H1 (cell line): ENCODE measurements around the gene LBX2. TPM values are rescaled to one million over a fixed set of nuclear protein-coding genes. Genes with fewer than 3 reads are reported as not detected.

Source experiments
- polyA plus RNA-seq, 7 experiments: library from polyadenylated mRNA; depleted of rRNA in 3 of 7; stranded (reverse) in 5 of 7; unstranded in 2 of 7; fragments of >200 nt in 5 of 7; fragments of 200-250 nt in 2 of 7; gene quantifications; 1 replicate in 5 of 7; 2 replicates in 1 of 7; 4 replicates in 1 of 7; pipeline versions ENCODE4 v1.2.1 to v1.2.3, GENCODE V29; 2011 to 2013; ENCODE audit warnings: missing spikeins in 2 of 7, mixed read lengths in 2 of 7
- total RNA-seq: library from RNA; stranded (reverse); fragmentation: NEBNext Ultra II Directional; extraction: Animal tissue kit (Norgen Biotek cat#: 25700); gene quantifications from 2 replicates; pipeline ENCODE4 v1.2.1, GENCODE V29; 2021
- TF ChIP-seq, protein P1 (sequence below): IDR thresholded peaks from 2 replicates; pipeline ENCODE4 v1.6.1; 2012; ENCODE audit warnings: low read length, inconsistent platforms

The LBX2 gene
- total and polyA plus RNA-seq, 2 of the 8 experiments (the other 6 are each of a cell fraction or from before 2014, with no cell fraction given), result 0.27 TPM; not detected in 1

DNA sequence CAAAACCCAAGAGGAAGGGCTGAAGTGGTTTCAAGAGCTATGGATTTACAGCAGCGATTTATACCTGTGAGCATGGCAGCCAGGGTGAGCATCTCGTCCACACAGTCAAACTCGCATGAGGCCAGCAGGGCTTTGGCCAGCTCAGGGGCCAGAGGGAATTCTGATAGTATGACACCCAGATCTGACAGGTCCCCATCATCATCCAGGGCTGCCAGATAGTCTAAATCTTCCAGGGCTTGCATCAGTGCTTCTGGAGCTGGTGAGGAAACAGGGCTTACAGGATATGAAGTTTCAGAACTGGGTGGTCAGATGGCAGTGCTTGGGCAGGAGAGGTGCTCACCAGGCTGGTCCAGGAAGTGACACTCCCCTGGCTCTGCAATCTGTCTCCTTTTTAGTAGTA is 23.1 kb upstream of the LBX2 start (continued):
- TF ChIP-seq, protein P1, sequence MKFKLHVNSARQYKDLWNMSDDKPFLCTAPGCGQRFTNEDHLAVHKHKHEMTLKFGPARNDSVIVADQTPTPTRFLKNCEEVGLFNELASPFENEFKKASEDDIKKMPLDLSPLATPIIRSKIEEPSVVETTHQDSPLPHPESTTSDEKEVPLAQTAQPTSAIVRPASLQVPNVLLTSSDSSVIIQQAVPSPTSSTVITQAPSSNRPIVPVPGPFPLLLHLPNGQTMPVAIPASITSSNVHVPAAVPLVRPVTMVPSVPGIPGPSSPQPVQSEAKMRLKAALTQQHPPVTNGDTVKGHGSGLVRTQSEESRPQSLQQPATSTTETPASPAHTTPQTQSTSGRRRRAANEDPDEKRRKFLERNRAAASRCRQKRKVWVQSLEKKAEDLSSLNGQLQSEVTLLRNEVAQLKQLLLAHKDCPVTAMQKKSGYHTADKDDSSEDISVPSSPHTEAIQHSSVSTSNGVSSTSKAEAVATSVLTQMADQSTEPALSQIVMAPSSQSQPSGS, result no peak
